NCI-H82 treated with DMSO at 0.1 percent for 48 hours (cell line): ENCODE measurements around the gene PACS1.

ENCODE experiments used
- DNase-seq: peaks from one replicate; lab custom pipeline; 2025; ENCODE audit not compliant: unreplicated experiment; lab: John Stamatoyannopoulos, UW

Gene PACS1

DNA sequence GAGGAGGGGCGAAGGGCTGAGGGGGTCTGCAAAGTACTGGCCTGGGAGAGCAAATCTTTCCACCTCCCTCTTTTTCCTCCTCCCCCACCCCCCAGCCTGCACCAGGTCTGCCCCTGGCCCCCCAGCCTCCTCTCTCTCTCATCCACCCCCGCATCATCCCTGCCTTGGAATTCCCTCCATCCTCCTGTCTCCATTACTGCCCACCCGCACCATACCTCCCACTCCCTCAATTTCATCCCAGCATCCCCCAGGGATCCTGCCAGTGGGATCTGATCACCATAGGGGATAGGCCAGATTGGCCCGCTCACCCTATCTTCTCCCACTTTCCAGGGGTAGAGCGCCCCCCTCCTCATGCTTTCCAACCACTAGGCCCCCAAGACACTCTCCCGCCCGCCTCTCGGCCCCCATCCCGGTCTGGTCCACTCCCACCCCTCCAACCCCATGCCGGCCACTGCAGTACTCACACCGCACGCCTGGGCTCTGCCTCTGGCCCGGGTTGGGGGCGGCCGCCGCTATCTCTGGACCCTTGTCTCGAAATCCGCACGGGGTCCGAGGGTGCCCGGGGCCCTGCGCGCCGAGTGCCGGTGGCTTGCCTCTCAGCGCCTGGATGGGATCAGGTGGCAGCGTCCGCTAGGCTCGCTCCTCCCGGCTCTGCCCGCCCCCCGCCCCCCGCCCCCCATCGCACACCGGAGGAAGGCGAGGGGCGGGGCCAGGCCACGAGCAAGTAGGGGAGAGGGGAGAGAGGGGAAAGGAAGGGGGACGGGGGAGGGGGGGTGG, 21.3 kb upstream of the PACS1 start, which contains the start of gene GAL3ST3:
Gene GAL3ST3, minus strand, starts transcription at position 615 of the 777 bp plus-strand sequence. CDS start 3,746 bp downstream, outside the sequence.
- DNase-seq, result no peak

DNA sequence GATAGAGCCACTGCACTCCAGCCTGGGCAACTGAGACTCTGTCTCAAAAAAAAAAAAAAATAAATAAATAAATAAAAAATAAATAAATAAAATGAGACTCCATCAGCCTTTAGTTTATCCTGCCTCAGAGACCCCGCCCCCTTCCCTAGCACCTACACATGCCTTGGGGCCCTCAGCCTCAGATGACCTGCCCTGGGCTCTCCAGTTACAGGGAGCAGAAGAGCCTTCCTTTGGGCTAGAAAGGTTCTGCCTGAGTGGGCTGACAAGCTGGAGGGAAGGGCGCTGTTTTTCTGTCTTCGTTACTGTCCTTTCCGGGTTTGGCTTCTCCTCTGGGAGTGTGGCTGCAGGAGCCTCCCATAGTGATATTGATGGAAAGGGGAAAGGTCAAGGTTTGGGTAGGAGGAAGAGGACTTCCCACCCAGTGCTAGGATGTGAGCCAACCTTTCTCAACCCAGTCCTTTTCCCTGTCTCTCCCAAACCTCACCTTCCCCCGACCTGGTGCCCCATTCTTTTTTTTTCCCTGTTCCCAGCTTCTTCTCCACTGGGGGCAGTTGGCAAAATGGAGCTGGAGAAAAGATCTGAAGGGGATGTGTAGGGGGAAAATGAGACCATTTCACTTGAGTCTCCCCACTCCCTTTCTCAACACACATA, 19.4 kb upstream of the PACS1 start:
- no peak for DNase-seq

DNA sequence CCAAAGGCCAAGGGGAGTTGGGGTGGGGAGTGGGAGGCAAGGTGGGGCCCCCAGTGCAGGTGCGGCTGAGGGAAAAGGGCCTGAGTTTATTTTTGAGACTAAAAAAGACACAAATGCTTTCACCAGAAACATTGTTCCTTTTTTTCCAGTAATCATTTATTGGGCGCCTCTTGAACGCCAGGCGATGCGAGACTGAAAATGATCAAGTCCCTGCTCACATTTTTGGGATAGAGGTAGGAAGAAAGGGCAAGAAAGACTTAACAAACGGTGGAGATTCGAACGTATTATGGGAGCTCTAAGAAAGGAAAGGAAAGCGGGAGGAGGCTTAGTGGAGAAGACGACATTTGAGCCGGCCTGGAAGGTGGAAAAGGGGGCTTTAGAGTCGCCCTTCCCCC, 18.7 kb upstream of the PACS1 start:
- DNase-seq, result peak; percentile 22

DNA sequence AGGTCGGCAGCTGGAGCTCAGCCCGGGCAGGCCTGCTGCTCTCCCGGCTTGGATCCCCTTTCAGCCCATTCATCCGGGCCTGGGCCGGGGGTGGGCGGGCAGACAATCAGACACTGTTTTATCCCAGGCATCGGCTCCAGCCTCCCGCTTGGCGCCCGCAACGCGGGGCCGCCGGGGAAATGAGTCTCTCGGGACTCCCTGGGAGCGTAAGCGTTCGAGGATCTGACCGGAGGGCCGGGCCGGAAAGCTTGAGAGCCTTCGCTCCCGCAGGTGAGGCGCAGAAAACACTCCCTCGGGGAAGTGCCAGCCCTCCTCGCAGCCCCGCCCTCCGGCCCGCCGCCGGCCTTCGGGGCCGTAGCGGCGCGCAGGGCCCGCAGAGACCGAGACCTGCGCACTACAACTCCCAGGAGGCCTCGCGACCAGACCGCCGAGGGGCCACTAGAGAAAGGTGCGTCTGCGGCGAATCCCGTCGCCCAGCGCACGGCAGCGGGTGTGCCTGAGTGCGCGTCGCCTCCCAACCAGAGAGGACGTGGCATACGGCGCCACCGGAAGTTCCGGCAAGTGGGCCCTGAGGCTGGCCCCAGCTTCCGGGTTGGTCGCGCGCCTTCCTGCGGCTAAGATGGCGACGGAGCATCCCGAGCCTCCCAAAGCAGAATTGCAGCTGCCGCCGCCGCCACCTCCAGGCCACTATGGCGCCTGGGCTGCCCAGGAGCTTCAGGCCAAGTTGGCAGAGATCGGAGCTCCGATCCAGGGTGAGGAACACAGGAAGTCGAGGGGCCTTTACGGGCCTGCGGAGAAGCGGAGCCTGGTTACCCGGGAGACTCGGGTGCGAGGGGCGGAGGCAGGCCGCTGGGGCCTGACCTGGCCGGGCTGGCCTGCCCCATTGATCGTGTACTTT, 18.1 kb upstream of the PACS1 start, which contains the start of gene SF3B2:
Gene SF3B2, plus strand, starts transcription at position 599 of the 898 bp plus-strand sequence. Its CDS starts 21 bp downstream, at position 620.
- DNase-seq, result peak; percentile 89

DNA sequence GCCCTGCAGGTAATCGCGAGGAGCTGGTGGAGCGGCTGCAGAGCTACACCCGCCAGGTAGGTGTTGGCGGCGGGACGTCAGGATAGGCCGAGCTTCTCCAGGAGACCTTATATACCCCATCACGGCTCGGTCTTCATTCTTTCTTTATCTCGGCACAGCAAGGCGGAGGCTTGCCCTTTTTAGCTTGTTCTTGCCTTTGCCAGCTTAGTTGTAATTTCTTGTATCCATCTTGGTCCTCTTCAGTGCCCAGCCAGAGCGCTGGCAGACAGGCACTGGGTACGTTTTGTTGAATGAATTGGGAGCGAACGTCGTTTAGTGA, 17.4 kb upstream of the PACS1 start:
- DNase-seq, result no peak

DNA sequence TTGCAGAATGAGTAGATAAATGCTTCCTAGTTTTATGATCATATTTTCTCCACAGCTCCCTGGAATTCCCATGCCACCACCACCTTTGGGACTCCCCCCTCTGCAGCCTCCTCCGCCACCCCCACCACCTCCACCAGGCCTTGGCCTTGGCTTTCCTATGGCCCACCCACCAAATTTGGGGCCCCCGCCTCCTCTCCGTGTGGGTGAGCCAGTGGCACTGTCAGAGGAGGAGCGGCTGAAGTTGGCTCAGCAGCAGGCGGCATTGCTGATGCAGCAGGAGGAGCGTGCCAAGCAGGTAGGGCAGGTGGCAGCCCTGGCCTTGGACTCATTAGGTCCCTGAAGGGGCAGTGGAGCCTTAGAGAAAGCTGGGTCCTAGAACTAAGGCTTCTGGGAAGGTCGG, 15.1 kb upstream of the PACS1 start:
- DNase-seq, result no peak

DNA sequence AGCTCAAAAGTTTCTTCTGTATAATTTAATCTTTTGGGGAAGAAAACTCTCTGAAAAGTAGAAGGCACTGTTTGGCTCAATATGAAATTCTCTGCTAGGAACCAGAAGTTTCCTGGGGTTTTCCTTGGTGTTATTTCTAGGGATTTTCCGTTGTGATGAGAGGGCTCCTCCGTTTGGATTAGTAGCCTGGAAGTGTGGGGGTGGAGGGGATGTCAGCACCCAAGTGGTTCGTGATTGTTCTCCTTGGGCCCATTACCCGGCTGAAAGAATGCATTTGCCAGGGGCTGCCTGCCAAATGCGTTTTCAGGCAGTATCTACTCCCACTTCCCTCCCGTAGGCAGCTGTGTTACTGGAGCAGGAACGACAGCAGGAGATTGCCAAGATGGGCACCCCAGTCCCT, 13.6 kb upstream of the PACS1 start:
- no peak for DNase-seq

DNA sequence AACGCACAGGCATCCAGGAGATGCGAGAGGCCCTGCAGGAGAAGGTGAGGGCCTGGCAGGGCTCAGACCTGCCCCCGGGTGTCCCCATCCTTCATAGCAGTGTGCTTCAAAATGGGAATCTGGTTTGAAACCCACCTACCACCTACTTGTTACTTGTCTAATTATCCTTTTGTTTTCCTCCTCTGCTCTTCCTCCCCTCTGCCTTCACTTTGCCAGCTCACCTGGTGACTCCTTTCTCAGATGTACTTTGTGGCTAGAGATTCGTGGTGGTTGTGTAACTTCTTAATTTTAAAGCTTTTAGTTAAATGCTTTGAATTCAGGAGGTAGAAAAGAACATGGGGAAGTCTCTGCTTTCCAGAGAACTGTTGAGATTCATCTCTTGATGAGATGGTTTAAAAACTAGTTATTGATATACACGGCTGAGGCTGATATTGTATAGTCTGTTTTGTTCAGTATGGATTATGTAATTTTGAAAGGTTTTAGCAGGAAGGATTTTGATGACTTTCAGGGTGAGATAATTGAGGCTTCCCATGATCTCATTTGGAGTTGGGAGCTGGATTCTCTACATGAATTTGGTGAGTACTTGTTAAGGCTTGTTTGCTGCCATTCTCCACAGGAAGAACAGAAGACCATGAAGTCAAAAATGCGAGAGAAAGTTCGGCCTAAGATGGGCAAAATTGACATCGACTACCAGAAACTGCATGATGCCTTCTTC, 9.9 kb upstream of the PACS1 start:
- DNase-seq, result no peak

DNA sequence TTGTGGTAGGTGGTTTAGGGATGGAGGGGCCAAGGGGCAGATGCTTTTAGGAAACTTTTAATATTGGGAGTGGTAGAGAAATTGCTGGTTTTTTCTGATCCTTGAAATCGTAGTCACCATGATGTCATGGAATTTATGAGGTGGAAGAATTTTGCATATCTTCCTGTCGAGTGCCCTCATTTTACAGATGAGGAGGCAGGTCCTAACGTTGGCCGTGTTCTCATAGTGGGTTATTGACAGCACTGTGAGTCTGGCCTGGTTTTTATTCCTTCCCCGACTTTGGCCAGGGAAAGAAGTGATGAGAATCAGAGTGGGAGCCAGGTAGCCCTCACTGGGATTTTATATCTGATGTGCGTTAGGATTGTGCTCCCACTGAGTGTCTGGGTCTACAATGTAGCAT, 8.8 kb upstream of the PACS1 start:
- DNase-seq, result no peak

DNA sequence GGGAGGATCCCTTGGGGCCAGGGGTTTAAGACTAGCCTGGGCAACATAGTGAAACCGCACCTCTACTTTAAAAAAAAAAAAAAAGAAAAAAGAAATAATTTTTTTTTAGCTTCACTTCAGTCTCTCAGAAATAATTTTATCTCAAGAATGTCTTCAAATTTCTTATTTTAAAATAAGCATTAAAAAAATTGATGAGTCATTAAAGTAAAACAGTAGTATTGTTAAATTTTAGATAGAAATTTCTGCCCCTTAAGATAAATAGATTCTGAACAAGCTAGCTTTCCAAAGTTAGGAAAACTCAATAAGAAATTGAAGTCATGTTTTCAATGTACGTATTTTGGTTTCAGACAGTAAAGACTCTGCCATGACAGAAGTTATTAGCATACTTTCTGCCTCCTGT, 7.7 kb upstream of the PACS1 start:
- DNase-seq, result no peak

DNA sequence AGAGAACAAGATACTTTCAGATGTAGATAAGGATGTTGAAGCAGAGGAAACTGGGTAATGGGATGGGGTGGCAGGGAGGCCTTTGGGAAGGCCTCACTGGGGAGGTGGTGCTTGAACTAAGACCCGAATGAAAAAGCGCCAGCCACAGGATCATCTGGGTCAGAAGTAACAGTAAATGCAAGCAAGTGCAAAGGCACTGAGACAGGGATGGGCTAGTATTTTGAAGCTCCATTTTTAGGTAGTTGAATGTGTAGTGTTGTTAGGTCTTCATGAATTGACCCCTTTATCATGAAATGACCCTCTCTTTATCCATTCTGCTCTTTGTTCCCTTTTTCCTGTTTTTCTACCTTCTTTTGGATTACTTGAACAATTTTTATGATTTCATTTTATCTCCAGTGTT, 6.2 kb upstream of the PACS1 start:
- no peak for DNase-seq

DNA sequence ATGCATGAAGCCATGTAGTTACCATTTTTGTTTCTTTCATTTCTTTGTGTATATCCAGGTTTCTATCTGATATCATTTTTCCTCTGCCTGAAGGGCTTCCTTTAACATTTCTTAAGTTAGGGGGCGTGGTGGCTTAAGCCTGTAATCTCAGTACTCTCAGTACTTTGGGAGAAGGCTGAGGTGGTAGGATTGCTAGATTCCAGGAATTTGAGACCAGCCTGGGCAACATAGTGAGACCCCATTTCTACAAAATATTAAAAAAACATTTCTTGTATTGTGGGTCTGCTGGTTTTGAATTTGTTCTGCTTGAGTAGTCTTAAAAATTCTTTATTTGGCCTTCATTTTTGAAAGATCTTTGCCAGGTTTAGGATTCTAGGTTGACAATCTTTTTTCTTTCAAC, 5.5 kb upstream of the PACS1 start:
- no peak for DNase-seq

DNA sequence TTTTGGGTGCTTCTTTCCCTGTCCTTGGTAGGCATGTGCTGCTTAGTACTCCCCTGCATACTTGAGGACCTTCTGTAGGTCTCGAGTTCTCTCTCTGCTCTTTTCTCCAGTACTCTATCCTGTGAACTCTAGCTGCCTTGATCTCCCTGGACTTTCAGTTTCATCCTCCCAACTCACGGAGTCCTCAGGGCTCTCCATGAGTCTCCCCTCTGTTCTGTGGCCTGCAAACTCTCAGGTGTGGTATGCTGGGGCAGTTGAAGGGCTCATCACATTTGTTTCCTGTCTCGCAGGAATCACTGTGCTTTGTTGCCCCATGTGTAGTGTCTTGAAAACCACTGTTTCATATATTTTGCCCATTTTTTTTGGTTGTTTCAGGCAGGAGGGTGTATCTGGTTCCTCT, 3.3 kb upstream of the PACS1 start:
- DNase-seq, result no peak

DNA sequence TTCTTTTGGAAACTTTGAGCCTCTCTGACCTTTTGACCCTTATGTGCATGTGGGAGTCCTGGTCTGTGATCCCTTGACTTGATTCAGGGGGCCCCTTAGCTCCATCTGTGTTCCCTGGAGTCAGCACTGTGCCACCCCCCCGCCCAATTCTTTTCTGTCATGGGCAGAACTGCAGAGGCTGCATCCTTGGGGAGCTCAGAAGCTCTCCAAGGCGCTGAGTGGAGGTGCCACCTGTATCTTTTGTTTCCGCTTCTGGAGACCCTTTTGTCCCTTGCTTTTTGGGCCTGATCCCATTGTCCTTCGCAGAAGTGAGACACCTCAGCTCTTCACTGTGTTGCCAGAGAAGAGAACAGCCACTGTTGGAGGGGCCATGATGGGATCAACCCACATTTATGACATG, 2.4 kb upstream of the PACS1 start:
- DNase-seq, result no peak

DNA sequence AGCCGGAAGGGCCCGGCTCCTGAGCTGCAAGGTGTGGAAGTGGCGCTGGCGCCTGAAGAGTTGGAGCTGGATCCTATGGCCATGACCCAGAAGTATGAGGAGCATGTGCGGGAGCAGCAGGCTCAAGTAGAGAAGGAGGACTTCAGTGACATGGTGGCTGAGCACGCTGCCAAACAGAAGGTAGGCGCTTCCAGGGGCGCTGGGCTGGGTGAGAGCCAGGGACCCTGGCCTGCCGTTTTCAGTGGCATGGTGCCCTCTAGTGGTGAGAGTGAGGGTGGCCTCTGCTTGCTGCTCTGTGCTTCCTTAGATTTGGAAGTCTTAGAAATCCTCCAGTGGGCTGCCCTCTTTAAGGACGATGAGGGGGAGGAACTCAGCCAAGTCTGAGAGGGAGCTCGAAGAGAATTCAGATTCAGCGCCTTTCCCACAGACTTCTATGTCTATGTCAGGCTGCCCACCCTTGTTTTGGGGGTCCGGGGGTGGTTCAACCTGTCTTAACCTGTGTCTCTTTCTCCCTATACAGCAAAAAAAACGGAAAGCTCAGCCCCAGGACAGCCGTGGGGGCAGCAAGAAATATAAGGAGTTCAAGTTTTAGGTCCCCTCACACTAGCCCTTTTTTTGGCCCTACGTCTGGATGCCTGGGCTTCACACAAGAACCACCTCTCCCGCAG, 1.8 kb upstream of the PACS1 start:
- DNase-seq, result peak; percentile 48

DNA sequence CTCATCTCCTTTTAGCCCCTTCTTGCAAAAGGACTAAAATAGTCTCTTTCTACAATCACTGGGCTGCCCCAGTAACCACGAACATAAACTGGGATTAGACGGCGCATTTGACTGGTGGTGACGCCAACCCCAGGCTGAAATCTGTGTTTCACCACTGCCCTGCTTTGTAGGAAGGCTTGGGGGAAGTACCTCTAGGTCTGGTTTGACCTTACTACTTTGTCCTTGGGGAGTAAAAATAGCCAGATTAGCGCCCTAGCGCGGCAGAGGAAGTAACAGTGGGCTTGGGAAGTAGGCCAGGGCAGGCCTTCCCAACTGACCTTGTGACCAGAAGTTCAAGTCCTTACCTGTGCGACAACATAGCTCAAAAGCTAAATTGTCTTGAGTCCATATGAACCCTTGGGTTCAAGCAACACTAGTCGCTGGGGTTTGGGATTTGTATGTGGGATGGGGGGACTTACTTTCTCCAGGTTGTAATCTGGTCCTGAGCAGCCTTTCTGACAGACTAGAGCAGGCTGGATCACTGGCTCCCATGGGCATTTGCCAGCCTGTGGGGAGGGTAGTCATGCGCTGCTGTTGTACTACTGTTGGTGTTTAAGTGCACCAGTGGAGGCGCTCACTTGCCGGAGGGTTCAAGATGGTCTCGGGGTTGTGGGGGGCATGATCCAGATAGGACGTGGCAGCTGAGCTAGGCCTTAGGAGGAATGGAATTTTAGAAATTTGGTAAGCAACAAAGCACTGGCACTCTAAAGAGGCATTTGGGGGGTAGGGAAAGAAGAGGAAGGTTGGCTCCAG, 953 bp upstream of the PACS1 start:
- DNase-seq, result no peak

DNA sequence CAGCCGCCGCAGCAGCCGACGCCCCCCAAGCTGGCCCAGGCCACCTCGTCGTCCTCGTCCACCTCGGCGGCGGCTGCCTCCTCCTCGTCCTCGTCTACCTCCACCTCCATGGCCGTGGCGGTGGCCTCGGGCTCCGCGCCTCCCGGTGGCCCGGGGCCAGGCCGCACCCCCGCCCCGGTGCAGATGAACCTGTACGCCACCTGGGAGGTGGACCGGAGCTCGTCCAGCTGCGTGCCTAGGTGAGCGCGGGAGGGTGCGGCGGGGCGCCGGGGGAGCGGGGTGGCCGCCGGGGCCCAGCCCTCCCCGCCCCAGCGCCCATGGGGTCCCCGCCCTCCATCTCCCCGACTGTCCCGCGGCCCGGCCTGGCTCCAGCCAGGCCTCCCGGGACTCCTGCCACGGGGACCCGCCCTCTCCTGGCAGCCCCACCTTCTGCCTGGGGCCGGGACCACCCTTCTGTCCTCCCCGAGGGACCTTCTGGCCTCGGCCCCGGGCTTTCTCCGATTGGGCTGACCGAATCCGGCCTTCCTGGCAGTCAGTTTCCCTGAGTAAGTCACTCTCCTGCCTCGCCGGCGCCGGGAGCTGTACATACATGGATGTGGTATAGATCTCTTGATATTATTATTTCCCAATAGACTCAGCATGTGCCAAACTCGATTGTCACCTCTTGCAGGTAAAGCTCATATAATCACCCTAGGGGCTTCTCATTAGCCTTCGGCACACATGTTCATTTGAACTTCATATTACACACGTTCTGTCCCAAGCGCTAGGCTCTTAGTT, 720 bp downstream of the PACS1 start:
- DNase-seq, result no peak

DNA sequence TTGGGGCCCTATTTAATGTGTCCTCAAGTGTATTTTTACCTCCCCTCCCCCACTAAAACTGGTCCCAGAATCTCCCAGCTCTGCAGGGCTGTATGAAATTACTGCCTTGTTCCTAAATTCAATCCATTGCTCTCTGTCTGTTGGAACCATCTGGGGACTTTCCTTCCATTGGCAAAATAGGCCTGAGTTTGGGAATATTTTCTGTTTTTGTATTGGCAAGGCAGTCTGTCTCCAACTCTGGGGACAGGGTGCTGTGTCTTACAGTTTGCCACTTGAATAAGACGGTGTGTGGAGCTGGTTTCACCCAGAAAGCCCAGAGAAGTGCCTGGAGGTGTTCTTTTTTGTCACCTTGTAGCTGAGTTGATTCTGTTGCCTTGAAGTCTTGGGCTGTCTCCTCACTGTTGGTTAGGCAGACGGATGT, 1.3 kb downstream of the PACS1 start:
- DNase-seq, result no peak

DNA sequence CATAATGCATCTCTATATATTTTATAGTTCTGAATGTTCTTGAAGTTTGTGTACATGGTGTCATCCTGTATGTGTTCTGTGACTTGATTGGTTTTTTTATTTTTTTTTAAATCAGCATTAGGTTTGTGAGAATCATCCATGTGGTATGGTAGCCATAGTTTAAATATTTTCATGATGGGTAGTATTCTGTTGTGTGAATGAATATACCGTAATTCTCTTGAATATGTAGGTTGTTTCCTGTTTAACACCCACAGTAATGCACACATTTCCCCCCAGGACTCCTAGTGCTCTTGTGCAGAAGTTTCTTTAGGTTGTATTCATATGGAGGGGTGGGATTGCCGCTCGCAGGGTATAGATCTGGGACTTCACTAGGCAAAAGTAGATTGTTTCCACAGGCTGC, 2.0 kb downstream of the PACS1 start:
- DNase-seq, result no peak
